SH-SY5Y (cell line): ENCODE data around the gene ADAMTSL1.

Source experiments
- GATA2 ChIP-seq: IDR thresholded peaks from 2 replicates; pipeline ENCODE4 v1.6.1; 2011; ENCODE audit warnings: mild to moderate bottlenecking, low read depth, low read length
- GATA3 ChIP-seq: IDR thresholded peaks from 2 replicates; pipeline ENCODE4 v1.6.1; 2011; ENCODE audit warnings: low read depth, mild to moderate bottlenecking, low read length, moderate library complexity

DNA sequence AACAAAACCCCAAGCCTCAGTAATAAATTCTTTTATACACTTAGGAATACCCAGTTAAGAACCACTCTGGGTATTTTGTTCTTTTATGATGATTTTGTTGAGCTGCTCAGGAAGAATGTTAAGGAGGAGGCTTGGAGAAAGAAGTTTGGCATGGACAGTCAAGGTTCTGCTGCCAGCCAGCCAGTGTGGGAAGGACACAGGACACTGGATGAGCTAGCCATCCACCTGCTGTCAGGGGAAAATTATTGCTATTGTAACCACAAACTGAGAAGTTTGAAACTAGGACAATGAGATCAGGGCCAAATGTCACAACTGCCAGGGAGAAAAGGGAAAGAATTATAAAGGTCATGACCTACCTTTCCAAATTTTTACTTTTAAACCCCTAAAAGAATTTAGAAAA, 25.9 kb upstream of the ADAMTSL1 start:
- TF ChIP-seq GATA3 (no peak), GATA2 (no peak)
